ENCODE data around the gene RNF6.
A peak's percentile ranks its signal among the peaks of the same experiment; 100 is the strongest.
"Not testable (repeated sequence)": the region's sequence is repeated elsewhere in the genome, so short reads cannot be mapped to it uniquely, and the experiment has no call there.

Gene RNF6

GRCh38 chr13:26255691-26256277, 33.7 kb upstream of the RNF6 start:
- H3K4me3 ChIP-seq (ENCODE audit: low read depth, low read length) = peak overlapping the region; percentile 73
- peak; percentile 10 for DNase-seq (ENCODE audit: low read depth, low spot score)
- TF ChIP-seq CTCF (IDR thresholded peaks at IDR 0.05; ENCODE audit: low read depth, low read length) = peak; percentile 30
- in situ Hi-C loops (cut with HindIII; ENCODE audit: low sequenced_read_pairs) = no loop called here

DNA sequence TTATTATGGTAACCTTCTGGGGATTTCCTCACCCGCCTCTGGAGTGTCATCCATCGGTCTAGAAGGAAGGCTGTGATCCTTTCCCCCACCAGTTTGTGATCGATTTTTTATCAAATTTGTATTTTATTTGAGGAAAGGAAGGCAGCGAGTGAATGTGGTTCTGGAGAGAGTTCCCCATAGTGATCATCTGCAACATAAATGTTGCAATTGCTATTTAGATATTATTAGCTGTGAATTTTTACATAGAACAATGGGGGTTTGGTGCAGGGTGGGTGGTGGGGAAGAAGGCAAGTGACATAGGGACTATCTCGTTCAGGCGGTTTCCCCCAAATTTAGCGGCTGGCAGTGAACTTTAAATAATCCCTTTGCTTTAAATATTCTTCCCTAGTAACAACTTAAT, 33.0 kb upstream of the RNF6 start:
- H3K4me3 ChIP-seq (ENCODE audit: low read depth, low read length) = peak overlapping the region; percentile 73
- TF ChIP-seq CTCF (IDR thresholded peaks at IDR 0.05; ENCODE audit: low read depth, low read length) = no peak
- in situ Hi-C loops (cut with HindIII; ENCODE audit: low sequenced_read_pairs) = no loop called here
- no peak for DNase-seq (ENCODE audit: low read depth, low spot score)

GRCh38 chr13:26254583-26255111, 32.5 kb upstream of the RNF6 start:
- in situ Hi-C loops (cut with HindIII; ENCODE audit: low sequenced_read_pairs) = no loop called here
- H3K4me3 ChIP-seq (ENCODE audit: low read depth, low read length) = peak overlapping the region; percentile 73
- DNase-seq (ENCODE audit: low read depth, low spot score) = peak; percentile 39
- TF ChIP-seq CTCF (IDR thresholded peaks at IDR 0.05; ENCODE audit: low read depth, low read length) = no peak

- DNase-seq (ENCODE audit: low read depth, low spot score) = peak; percentile 94
- TF ChIP-seq CTCF (IDR thresholded peaks at IDR 0.05; ENCODE audit: low read depth, low read length) = no peak
- in situ Hi-C loops (cut with HindIII; ENCODE audit: low sequenced_read_pairs) = no loop called here
- peak within 1 kb of the TSS; percentile 73 for H3K4me3 ChIP-seq (ENCODE audit: low read depth, low read length)
These were observed 31.9 kb upstream of the RNF6 start, which contains the start of gene CDK8 for GRCh38 chr13:26253787-26254582. Gene CDK8 (plus strand): TSS chr13:26254129. CDS start chr13:26254642, 513 bp downstream.

- no peak for TF ChIP-seq CTCF (IDR thresholded peaks at IDR 0.05; ENCODE audit: low read depth, low read length)
- no peak for DNase-seq (ENCODE audit: low read depth, low spot score)
- in situ Hi-C loops (cut with HindIII; ENCODE audit: low sequenced_read_pairs) = no loop called here
- H3K4me3 ChIP-seq (ENCODE audit: low read depth, low read length) = peak overlapping the region; percentile 73
These were observed 31.2 kb upstream of the RNF6 start for GRCh38 chr13:26253262-26253786.

DNA sequence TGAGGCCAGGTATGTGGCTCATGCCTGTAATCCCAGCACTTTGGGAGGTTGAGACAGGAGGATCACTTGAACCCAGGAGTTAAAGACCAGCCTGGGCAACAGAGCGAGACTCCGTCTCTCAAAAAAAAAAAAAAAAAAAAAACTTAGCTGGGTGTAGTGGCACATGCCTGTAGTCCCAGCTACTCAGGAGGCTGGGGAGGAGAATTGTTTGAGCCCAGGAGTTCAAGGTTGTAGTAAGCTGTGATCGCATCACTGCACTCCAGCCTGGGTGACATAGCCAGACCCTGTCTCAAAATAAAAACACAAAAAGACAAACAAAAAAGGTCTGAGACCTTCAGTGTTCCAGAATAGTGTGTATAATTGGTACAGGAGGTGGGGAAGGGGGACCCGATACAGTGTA, 29.9 kb upstream of the RNF6 start:
- in situ Hi-C loops (cut with HindIII; ENCODE audit: low sequenced_read_pairs); H3K4me3 ChIP-seq (ENCODE audit: low read depth, low read length); DNase-seq (ENCODE audit: low read depth, low spot score): not testable (repeated sequence)

DNA sequence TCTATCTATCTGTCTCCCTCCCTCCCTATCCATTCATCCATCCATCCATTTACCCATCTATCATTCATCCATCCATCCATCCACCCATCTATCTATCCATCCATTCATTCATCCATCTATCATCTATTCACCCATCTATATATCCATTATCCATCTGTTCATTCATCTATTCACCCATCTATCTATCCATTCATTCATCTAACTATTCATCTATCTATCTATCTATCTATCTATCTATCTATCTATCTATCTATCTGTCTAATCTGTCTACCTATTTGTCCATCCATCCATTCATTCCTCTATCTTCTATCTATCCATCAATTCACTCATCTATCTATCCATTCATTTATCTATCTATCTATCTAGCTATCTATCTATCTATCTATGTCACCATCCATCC, 27.4 kb upstream of the RNF6 start:
- no peak for DNase-seq (ENCODE audit: low read depth, low spot score)
- H3K4me3 ChIP-seq (ENCODE audit: low read depth, low read length) = no peak overlapping the region
- in situ Hi-C loops (cut with HindIII; ENCODE audit: low sequenced_read_pairs) = no loop called here
- no peak for TF ChIP-seq CTCF (IDR thresholded peaks at IDR 0.05; ENCODE audit: low read depth, low read length)
